ENCODE data around the gene CREB1.

CREB1 gene

GRCh38 chr2:207504513-207505170, 25.1 kb upstream of the CREB1 start:
- no peak for DNase-seq (ENCODE audit: low read depth in 2 of 2)

GRCh38 chr2:207505171-207505570, 24.6 kb upstream of the CREB1 start:
- DNase-seq (ENCODE audit: low read depth in 2 of 2) = no peak

GRCh38 chr2:207505728-207506127, 24.0 kb upstream of the CREB1 start:
- DNase-seq (ENCODE audit: low read depth in 2 of 2) = no peak

GRCh38 chr2:207506426-207506825, 23.3 kb upstream of the CREB1 start:
- DNase-seq (ENCODE audit: low read depth in 2 of 2) = no peak

GRCh38 chr2:207510148-207510547, 19.6 kb upstream of the CREB1 start:
- DNase-seq (ENCODE audit: low read depth in 2 of 2) = no peak

- DNase-seq (ENCODE audit: low read depth in 2 of 2) = no peak
Measured at GRCh38 chr2:207511851-207512250, 17.9 kb upstream of the CREB1 start.

GRCh38 chr2:207512356-207512755, 17.4 kb upstream of the CREB1 start:
- DNase-seq (ENCODE audit: low read depth in 2 of 2) = no peak

- no peak for DNase-seq (ENCODE audit: low read depth in 2 of 2)
Measured at GRCh38 chr2:207513551-207514257, 16.1 kb upstream of the CREB1 start.

- DNase-seq (ENCODE audit: low read depth in 2 of 2) = no peak
Measured at GRCh38 chr2:207514451-207514850, 15.3 kb upstream of the CREB1 start.

- DNase-seq (ENCODE audit: low read depth in 2 of 2) = no peak
Measured at GRCh38 chr2:207515671-207516070, 14.1 kb upstream of the CREB1 start.

- DNase-seq (ENCODE audit: low read depth in 2 of 2) = no peak
Measured at GRCh38 chr2:207516206-207516605, 13.6 kb upstream of the CREB1 start.

GRCh38 chr2:207523005-207523404, 6.8 kb upstream of the CREB1 start:
- DNase-seq (ENCODE audit: low read depth in 2 of 2) = no peak

GRCh38 chr2:207525296-207525695, 4.5 kb upstream of the CREB1 start:
- DNase-seq (ENCODE audit: low read depth in 2 of 2) = no peak

- DNase-seq (ENCODE audit: low read depth in 2 of 2) = peak; percentile 41 to 53
Measured at GRCh38 chr2:207528980-207529329, 807 bp upstream of the CREB1 start.

GRCh38 chr2:207530160-207531031, 634 bp downstream of the CREB1 start:
- peak; percentile 16 to 36 for DNase-seq (ENCODE audit: low read depth in 2 of 2)

- DNase-seq (ENCODE audit: low read depth in 2 of 2) = no peak
Measured at GRCh38 chr2:207531032-207531952, 1.5 kb downstream of the CREB1 start.

- no peak for DNase-seq (ENCODE audit: low read depth in 2 of 2)
Measured at GRCh38 chr2:207532676-207533075, 2.9 kb downstream of the CREB1 start.

- DNase-seq (ENCODE audit: low read depth in 2 of 2) = no peak
Measured at GRCh38 chr2:207533461-207534008, 3.8 kb downstream of the CREB1 start.

GRCh38 chr2:207534417-207534816, 4.7 kb downstream of the CREB1 start:
- no peak for DNase-seq (ENCODE audit: low read depth in 2 of 2)

GRCh38 chr2:207539470-207539869, 9.7 kb downstream of the CREB1 start:
- DNase-seq (ENCODE audit: low read depth in 2 of 2) = no peak

GRCh38 chr2:207540431-207540830, 10.7 kb downstream of the CREB1 start:
- DNase-seq (ENCODE audit: low read depth in 2 of 2) = no peak

All from stimulated activated CD8-positive, alpha-beta memory T cell treated with anti-CD3 and anti-CD28 coated beads, Interleukin-7, amount 100 ng/mL, for 4 hours (primary cell).